ENCODE results near the gene PALM. TPM values are rescaled to one million over a fixed set of nuclear protein-coding genes. Genes with fewer than 3 reads are reported as not detected.

PALM gene
- total RNA-seq, 5 donors from 2014 or later (not counting 1 experiment from before 2014, with no cell fraction given): 0.19 to 0.57 (median 0.41) TPM; not detected in 1

GRCh38 chr19:769616-770015 lies 60.9 kb downstream of the PALM start:
- Histone ChIP-seq H3K36me3 (ENCODE audit: control insufficient read depth in 2 of 2, extremely low read depth in 1 of 2, insufficient read depth in 1 of 2, low read length in 1 of 2) (no peaks in the 10 kb centered on the region), H3K27ac (ENCODE audit: low read length) (no peak overlapping the region), H3K27me3 (replicated peaks in 1 of 2; ENCODE audit: control insufficient read depth in 2 of 2, extremely low read depth in 1 of 2, insufficient read depth in 2 of 2, low read length in 1 of 2) (peaks cover 0 to 54% of the 10 kb centered on the region in 2 experiments), H3K4me3 (ENCODE audit: control insufficient read depth in 1 of 2, extremely low read depth in 1 of 2, low read length in 1 of 2) (no peak overlapping the region), H3K4me1 (ENCODE audit: control insufficient read depth in 1 of 2, extremely low read depth in 1 of 2, insufficient read depth in 2 of 2, low read length in 2 of 2) (peaks cover 0 to 10% of the 10 kb centered on the region in 2 experiments), H3K9me3 (no peaks in the 10 kb centered on the region)
- ChIA-PET CTCF (interaction anchor here (0.6 to 1.0 kb wide), 3 partner anchors 16 to 1741 kb away, joined by 4 to 6 read pairs (median 4); no protein-coding TSS in a partner anchor), POLR2A (interaction anchor here in 1 of 2 donors (0.6 kb wide), 1 partner anchor 254 kb away, joined by 6 read pairs; no protein-coding TSS in a partner anchor)
- Mint-ChIP-seq H3K27me3 (peaks cover 7 to 13% of the 10 kb centered on the region in 2 donors), H3K9me3 (no peaks in the 10 kb centered on the region), H3K27ac (no peak overlapping the region), H3K4me3 (no peak overlapping the region), H3K4me1 (peaks cover 0 to 3% (median 2%) of the 10 kb centered on the region in 3 donors), H3K36me3 (no peaks in the 10 kb centered on the region)
- DNase-seq (no peak), ATAC-seq (replicated peaks in 1 of 4) (no peak)
- WGBS (ENCODE audit: insufficient coverage): 75% methylated on average over 2 of the region's 6 CpGs

- Histone ChIP-seq H3K9me3 (no peaks in the 10 kb centered on the region), H3K27ac (ENCODE audit: low read length) (no peak overlapping the region), H3K4me3 (ENCODE audit: control insufficient read depth in 1 of 2, extremely low read depth in 1 of 2, low read length in 1 of 2) (no peak overlapping the region), H3K4me1 (ENCODE audit: control insufficient read depth in 1 of 2, extremely low read depth in 1 of 2, insufficient read depth in 2 of 2, low read length in 2 of 2) (peaks cover 0 to 10% of the 10 kb centered on the region in 2 experiments), H3K36me3 (ENCODE audit: control insufficient read depth in 2 of 2, extremely low read depth in 1 of 2, insufficient read depth in 1 of 2, low read length in 1 of 2) (no peaks in the 10 kb centered on the region), H3K27me3 (replicated peaks in 1 of 2; ENCODE audit: control insufficient read depth in 2 of 2, extremely low read depth in 1 of 2, insufficient read depth in 2 of 2, low read length in 1 of 2) (peaks cover 0 to 54% of the 10 kb centered on the region in 2 experiments)
- ATAC-seq (replicated peaks in 1 of 4) (peak in 1 of 4 experiments; percentile 48), DNase-seq (peak in 6 of 35 experiments; percentile 7 to 47 (median 18))
- Mint-ChIP-seq H3K9me3 (no peaks in the 10 kb centered on the region), H3K36me3 (no peaks in the 10 kb centered on the region), H3K4me1 (peaks cover 0 to 3% (median 2%) of the 10 kb centered on the region in 3 donors), H3K27me3 (peaks cover 7 to 13% of the 10 kb centered on the region in 2 donors), H3K4me3 (no peak overlapping the region), H3K27ac (no peak overlapping the region)
- ChIA-PET POLR2A (no interaction called here), CTCF (no interaction called here)
- WGBS (ENCODE audit: insufficient coverage): 18% methylated on average over 2 of the region's 6 CpGs
These were observed 62.6 kb downstream of the PALM start for GRCh38 chr19:771332-771785.

- Histone ChIP-seq H3K4me1 (ENCODE audit: control insufficient read depth in 1 of 2, extremely low read depth in 1 of 2, insufficient read depth in 2 of 2, low read length in 2 of 2) (peaks cover 0 to 10% of the 10 kb centered on the region in 2 experiments), H3K4me3 (ENCODE audit: control insufficient read depth in 1 of 2, extremely low read depth in 1 of 2, low read length in 1 of 2) (no peak overlapping the region), H3K36me3 (ENCODE audit: control insufficient read depth in 2 of 2, extremely low read depth in 1 of 2, insufficient read depth in 1 of 2, low read length in 1 of 2) (no peaks in the 10 kb centered on the region), H3K27me3 (replicated peaks in 1 of 2; ENCODE audit: control insufficient read depth in 2 of 2, extremely low read depth in 1 of 2, insufficient read depth in 2 of 2, low read length in 1 of 2) (peaks cover 0 to 55% of the 10 kb centered on the region in 2 experiments), H3K9me3 (no peaks in the 10 kb centered on the region), H3K27ac (ENCODE audit: low read length) (no peak overlapping the region)
- DNase-seq (no peak), ATAC-seq (replicated peaks in 1 of 4) (no peak)
- H3K4me1 Mint-ChIP-seq: peaks cover 0 to 3% (median 2%) of the 10 kb centered on the region in 3 donors
- H3K27me3 Mint-ChIP-seq: peaks cover 6 to 9% of the 10 kb centered on the region in 2 donors
- WGBS (ENCODE audit: insufficient coverage): 43% methylated on average over 2 of the region's 5 CpGs
- ChIA-PET CTCF (no interaction called here), POLR2A (no interaction called here)
- no peak overlapping the region for H3K27ac Mint-ChIP-seq
- no peaks in the 10 kb centered on the region for H3K36me3 Mint-ChIP-seq
- no peak overlapping the region for H3K4me3 Mint-ChIP-seq
- H3K9me3 Mint-ChIP-seq: no peaks in the 10 kb centered on the region
These were observed 63.3 kb downstream of the PALM start for GRCh38 chr19:772063-772462.

GRCh38 chr19:772730-773436 lies 64.1 kb downstream of the PALM start:
- no peak for ATAC-seq (replicated peaks in 1 of 4)
- POLR2A ChIA-PET: no interaction called here
- no peak overlapping the region for H3K4me3 Mint-ChIP-seq
- no peak for DNase-seq
- Histone ChIP-seq H3K4me3 (ENCODE audit: control insufficient read depth in 1 of 2, extremely low read depth in 1 of 2, low read length in 1 of 2) (no peak overlapping the region), H3K4me1 (ENCODE audit: control insufficient read depth in 1 of 2, extremely low read depth in 1 of 2, insufficient read depth in 2 of 2, low read length in 2 of 2) (peaks cover 0 to 10% of the 10 kb centered on the region in 2 experiments), H3K27ac (ENCODE audit: low read length) (no peak overlapping the region), H3K27me3 (replicated peaks in 1 of 2; ENCODE audit: control insufficient read depth in 2 of 2, extremely low read depth in 1 of 2, insufficient read depth in 2 of 2, low read length in 1 of 2) (peaks cover 0 to 51% of the 10 kb centered on the region in 2 experiments), H3K9me3 (no peaks in the 10 kb centered on the region), H3K36me3 (ENCODE audit: control insufficient read depth in 2 of 2, extremely low read depth in 1 of 2, insufficient read depth in 1 of 2, low read length in 1 of 2) (no peaks in the 10 kb centered on the region)
- no peaks in the 10 kb centered on the region for H3K36me3 Mint-ChIP-seq
- WGBS (ENCODE audit: insufficient coverage): 94% methylated on average over 14 of the region's 18 CpGs
- peaks cover 4 to 6% of the 10 kb centered on the region in 2 donors for H3K27me3 Mint-ChIP-seq
- peaks cover 0 to 3% (median 2%) of the 10 kb centered on the region in 3 donors for H3K4me1 Mint-ChIP-seq
- H3K9me3 Mint-ChIP-seq: no peaks in the 10 kb centered on the region
- CTCF ChIA-PET: no interaction called here
- no peak overlapping the region for H3K27ac Mint-ChIP-seq

GRCh38 chr19:776549-776948 lies 67.8 kb downstream of the PALM start:
- no peaks in the 10 kb centered on the region for H3K4me1 Mint-ChIP-seq
- no peak overlapping the region for H3K4me3 Mint-ChIP-seq
- ATAC-seq (replicated peaks in 1 of 4) (no peak), DNase-seq (no peak)
- ChIA-PET POLR2A (no interaction called here), CTCF (interaction anchor here in 1 of 2 donors (0.7 kb wide), 1 partner anchor 14 kb away, joined by 3 read pairs; no protein-coding TSS in a partner anchor)
- Histone ChIP-seq H3K4me1 (ENCODE audit: control insufficient read depth in 1 of 2, extremely low read depth in 1 of 2, insufficient read depth in 2 of 2, low read length in 2 of 2) (no peaks in the 10 kb centered on the region), H3K27me3 (replicated peaks in 1 of 2; ENCODE audit: control insufficient read depth in 2 of 2, extremely low read depth in 1 of 2, insufficient read depth in 2 of 2, low read length in 1 of 2) (peaks cover 0 to 48% of the 10 kb centered on the region in 2 experiments), H3K9me3 (no peaks in the 10 kb centered on the region), H3K4me3 (ENCODE audit: control insufficient read depth in 1 of 2, extremely low read depth in 1 of 2, low read length in 1 of 2) (no peak overlapping the region), H3K27ac (ENCODE audit: low read length) (no peak overlapping the region), H3K36me3 (ENCODE audit: control insufficient read depth in 2 of 2, extremely low read depth in 1 of 2, insufficient read depth in 1 of 2, low read length in 1 of 2) (no peaks in the 10 kb centered on the region)
- peaks cover 6 to 7% of the 10 kb centered on the region in 2 donors for H3K27me3 Mint-ChIP-seq
- H3K9me3 Mint-ChIP-seq: no peaks in the 10 kb centered on the region
- H3K36me3 Mint-ChIP-seq: no peaks in the 10 kb centered on the region
- WGBS (ENCODE audit: insufficient coverage): 83% methylated on average over 15 of the region's 18 CpGs
- no peak overlapping the region for H3K27ac Mint-ChIP-seq

GRCh38 chr19:778910-779653 lies 70.3 kb downstream of the PALM start:
- ATAC-seq (replicated peaks in 1 of 4): no peak
- H3K27ac ChIP-seq (ENCODE audit: low read length): no peak overlapping the region

More at GRCh38 chr19:778910-779653, 70.3 kb downstream of the PALM start:
- Mint-ChIP-seq H3K4me3 (no peak overlapping the region), H3K36me3 (no peaks in the 10 kb centered on the region), H3K4me1 (no peaks in the 10 kb centered on the region), H3K9me3 (no peaks in the 10 kb centered on the region), H3K27me3 (peaks cover 3% of the 10 kb centered on the region in 2 donors), H3K27ac (no peak overlapping the region)
- CTCF ChIA-PET: no interaction called here
- H3K4me3 ChIP-seq (ENCODE audit: control insufficient read depth in 1 of 2, extremely low read depth in 1 of 2, low read length in 1 of 2): no peak overlapping the region
- WGBS (ENCODE audit: insufficient coverage): 87% methylated on average over 36 of the region's 36 CpGs
- no peak for DNase-seq
- H3K9me3 ChIP-seq: no peaks in the 10 kb centered on the region
- H3K27me3 ChIP-seq (replicated peaks in 1 of 2; ENCODE audit: control insufficient read depth in 2 of 2, extremely low read depth in 1 of 2, insufficient read depth in 2 of 2, low read length in 1 of 2): peaks cover 0 to 51% of the 10 kb centered on the region in 2 experiments
- no peaks in the 10 kb centered on the region for H3K36me3 ChIP-seq (ENCODE audit: control insufficient read depth in 2 of 2, extremely low read depth in 1 of 2, insufficient read depth in 1 of 2, low read length in 1 of 2)
- POLR2A ChIA-PET: no interaction called here
- no peaks in the 10 kb centered on the region for H3K4me1 ChIP-seq (ENCODE audit: control insufficient read depth in 1 of 2, extremely low read depth in 1 of 2, insufficient read depth in 2 of 2, low read length in 2 of 2)

All from T-cell (primary cell).